OCI-LY1 (cell line): ENCODE data around the gene ACVR1B.

ENCODE experiments used
- H2AFZ ChIP-seq: fragments of 200-600 bp; sonication (generic), shearing (Covaris generic); 2 replicates; pipeline ENCODE4 v1.6.0; 2014; ENCODE audit warnings: antibody characterized with exemption, mild to moderate bottlenecking, low read length
- H3F3A ChIP-seq: fragments of 200-600 bp; sonication (generic), shearing (Covaris generic); 2 replicates; pipeline ENCODE4 v1.6.0; 2014; ENCODE audit warnings: mild to moderate bottlenecking, antibody characterized with exemption, low read length, moderate library complexity; ENCODE audit not compliant: insufficient read depth
- H3K27ac ChIP-seq: fragments of 200-600 bp; sonication (generic); 2 replicates; pipeline ENCODE4 v1.5.1; 2014; ENCODE audit warnings: low read length, mixed run types, mild to moderate bottlenecking, low read depth; ENCODE audit not compliant: poor library complexity, severe bottlenecking
- H3K27me3 ChIP-seq: fragments of 200-600 bp; sonication (generic); 2 replicates; pipeline ENCODE4 v1.6.0; 2014; ENCODE audit warnings: antibody characterized with exemption, mild to moderate bottlenecking, low read length, moderate library complexity; ENCODE audit not compliant: insufficient read depth
- H3K36me3 ChIP-seq: fragments of 200-600 bp; sonication (generic); 2 replicates; pipeline ENCODE4 v1.6.1; 2014; ENCODE audit warnings: mild to moderate bottlenecking, antibody characterized with exemption, low read length, moderate library complexity, mixed read lengths; ENCODE audit not compliant: insufficient read depth
- H3K4me1 ChIP-seq: fragments of 200-600 bp; sonication (generic); 2 replicates; pipeline ENCODE4 v1.5.1; 2014; ENCODE audit warnings: mild to moderate bottlenecking, low read length, moderate library complexity; ENCODE audit not compliant: insufficient read depth, severe bottlenecking
- H3K4me2 ChIP-seq: fragments of 200-600 bp; sonication (generic), shearing (Covaris generic); 2 replicates; pipeline ENCODE4 v1.6.1; 2014; ENCODE audit warnings: low read length
- H3K4me3 ChIP-seq: fragments of 200-600 bp; sonication (generic); 2 replicates; pipeline ENCODE4 v1.5.1; 2014; ENCODE audit warnings: low read length, low read depth, mild to moderate bottlenecking, mixed read lengths; ENCODE audit not compliant: poor library complexity, severe bottlenecking
- H3K79me2 ChIP-seq: fragments of 200-600 bp; shearing (Covaris generic); 2 replicates; pipeline ENCODE4 v1.6.1; 2016; ENCODE audit warnings: mixed run types, low read length, mixed read lengths; ENCODE audit not compliant: insufficient read depth
- H3K9ac ChIP-seq: fragments of 200-600 bp; sonication (generic), shearing (Covaris generic); 2 replicates; pipeline ENCODE4 v1.6.1; 2014; ENCODE audit warnings: mild to moderate bottlenecking, low read length, mixed read lengths
- H3K9me2 ChIP-seq: fragments of 200-600 bp; sonication (generic), shearing (Covaris generic); 2 replicates; pipeline ENCODE4 v1.6.1; 2014; ENCODE audit warnings: low read depth, mild to moderate bottlenecking, low read length, mixed read lengths
- H3K9me3 ChIP-seq: fragments of 200-600 bp; shearing (Covaris generic); 2 replicates; pipeline ENCODE4 v1.6.1; 2014; ENCODE audit warnings: low read length, mixed read lengths
- H4K20me1 ChIP-seq: fragments of 200-600 bp; sonication (generic), shearing (Covaris generic); 2 replicates; pipeline ENCODE4 v1.6.0; 2016; ENCODE audit warnings: mild to moderate bottlenecking, low read length; ENCODE audit not compliant: insufficient read depth
- CTCF ChIP-seq: fragments of 200-600 bp; sonication (generic), shearing (Covaris generic); IDR thresholded peaks from 2 replicates; pipeline ENCODE4 v1.5.1; 2017; ENCODE audit warnings: mild to moderate bottlenecking, antibody characterized with exemption, low read length, moderate library complexity, mixed read lengths
- EZH2 ChIP-seq: fragments of 200-600 bp; sonication (generic), shearing (Covaris generic); IDR thresholded peaks from 2 replicates; pipeline ENCODE4 v1.8.0; 2017; ENCODE audit warnings: borderline replicate concordance, mixed run types, mild to moderate bottlenecking, antibody characterized with exemption, low read length, moderate library complexity, mixed read lengths

Gene ACVR1B

GRCh38 chr12:51910691-51911090 is 40.8 kb upstream of the ACVR1B start:
- Histone ChIP-seq H3K9ac (no peak overlapping the region), H3K4me3 (no peak overlapping the region), H3F3A (no peaks in the 10 kb centered on the region), H3K9me3 (no peaks in the 10 kb centered on the region), H3K36me3 (no peaks in the 10 kb centered on the region), H3K27ac (no peak overlapping the region), H3K79me2 (no peaks in the 10 kb centered on the region), H3K27me3 (peaks cover 4% of the 10 kb centered on the region; the same call in 1 of the 2 replicates), H3K4me1 (no peaks in the 10 kb centered on the region), H3K9me2 (no peaks in the 10 kb centered on the region), H2AFZ (no peak overlapping the region), H4K20me1 (no peaks in the 10 kb centered on the region), H3K4me2 (no peak overlapping the region)
- TF ChIP-seq EZH2 (no peak), CTCF (no peak)

GRCh38 chr12:51911307-51911706 is 40.2 kb upstream of the ACVR1B start:
- Histone ChIP-seq H3K27me3 (peaks cover 4% of the 10 kb centered on the region; the same call in 1 of the 2 replicates), H3K9me2 (no peaks in the 10 kb centered on the region), H3K4me1 (no peaks in the 10 kb centered on the region), H3F3A (no peaks in the 10 kb centered on the region), H3K9me3 (no peaks in the 10 kb centered on the region), H3K9ac (no peak overlapping the region), H3K4me3 (no peak overlapping the region), H2AFZ (no peak overlapping the region), H3K27ac (no peak overlapping the region), H3K79me2 (no peaks in the 10 kb centered on the region), H3K4me2 (no peak overlapping the region), H3K36me3 (no peaks in the 10 kb centered on the region), H4K20me1 (no peaks in the 10 kb centered on the region)
- TF ChIP-seq CTCF = no peak
- no peak for TF ChIP-seq EZH2

- no peaks in the 10 kb centered on the region for H3K79me2 ChIP-seq
- no peak overlapping the region for H3K9ac ChIP-seq
- no peak overlapping the region for H3K27ac ChIP-seq
- no peak overlapping the region for H2AFZ ChIP-seq
- no peak overlapping the region for H3K4me2 ChIP-seq
- H3K4me3 ChIP-seq = no peak overlapping the region
- H3K9me2 ChIP-seq = no peaks in the 10 kb centered on the region
- no peaks in the 10 kb centered on the region for H3K36me3 ChIP-seq
- TF ChIP-seq EZH2 (no peak), CTCF (no peak)
- peaks cover 4% of the 10 kb centered on the region; the same call in 1 of the 2 replicates for H3K27me3 ChIP-seq
- H3F3A ChIP-seq = no peaks in the 10 kb centered on the region
- no peaks in the 10 kb centered on the region for H3K4me1 ChIP-seq
- H3K9me3 ChIP-seq = no peaks in the 10 kb centered on the region
- H4K20me1 ChIP-seq = no peaks in the 10 kb centered on the region
Measured at GRCh38 chr12:51911788-51912711, 39.4 kb upstream of the ACVR1B start.
